Stimulated activated CD4-positive, alpha-beta T cell treated with anti-CD3 and anti-CD28 coated beads, Interleukin-2, amount 100 ng/mL, for 4 hours (primary cell): Measurements from ENCODE around the gene ANKRD53.
"Not testable (repeated sequence)": the region's sequence is repeated elsewhere in the genome, so short reads cannot be mapped to it uniquely, and the experiment has no call there.

Experiments used
- DNase-seq: peaks from one replicate; pipeline ENCODE4 v3.0.0-alpha.2; 2020; ENCODE audit warnings: low read depth

Gene ANKRD53

GRCh38 chr2:70991142-70991541 is 12.7 kb downstream of the ANKRD53 start:
- DNase-seq, result no peak

- DNase-seq, result no peak
Observed at GRCh38 chr2:70991742-70992141, 13.3 kb downstream of the ANKRD53 start.

GRCh38 chr2:70992945-70993853 is 14.8 kb downstream of the ANKRD53 start:
- no peak for DNase-seq

- DNase-seq, result no peak
Observed at GRCh38 chr2:70994009-70994698, 15.7 kb downstream of the ANKRD53 start.

- DNase-seq, result peak; percentile 81
Observed at GRCh38 chr2:70994699-70995425, 16.4 kb downstream of the ANKRD53 start, which contains the start of gene TEX261. Gene TEX261, minus strand, starts transcription at chr2:70994873. Its CDS starts 116 bp downstream, at chr2:70994757.

GRCh38 chr2:70995426-70995729 is 16.9 kb downstream of the ANKRD53 start:
- peak; percentile 44 for DNase-seq

- DNase-seq, result not testable (repeated sequence)
Observed at GRCh38 chr2:70998885-70999284, 20.5 kb downstream of the ANKRD53 start.

- no peak for DNase-seq
Observed at GRCh38 chr2:70999362-70999761, 20.9 kb downstream of the ANKRD53 start.

- not testable (repeated sequence) for DNase-seq
Observed at GRCh38 chr2:70999931-71000330, 21.5 kb downstream of the ANKRD53 start.

- DNase-seq, result peak; percentile 70
Observed at GRCh38 chr2:71000780-71001591, 22.6 kb downstream of the ANKRD53 start.

GRCh38 chr2:71001592-71001927 is 23.1 kb downstream of the ANKRD53 start:
- no peak for DNase-seq

GRCh38 chr2:71001981-71002570 is 23.6 kb downstream of the ANKRD53 start:
- DNase-seq, result no peak

GRCh38 chr2:71003396-71003795 is 25.0 kb downstream of the ANKRD53 start:
- DNase-seq, result no peak

GRCh38 chr2:71003966-71004755 is 25.7 kb downstream of the ANKRD53 start:
- no peak for DNase-seq

GRCh38 chr2:71004857-71005256 is 26.4 kb downstream of the ANKRD53 start:
- DNase-seq, result no peak

- DNase-seq, result no peak
Observed at GRCh38 chr2:71005271-71006202, 27.1 kb downstream of the ANKRD53 start.

- no peak for DNase-seq
Observed at GRCh38 chr2:71006323-71006722, 27.9 kb downstream of the ANKRD53 start.

GRCh38 chr2:71006955-71007799 is 28.7 kb downstream of the ANKRD53 start:
- no peak for DNase-seq

- DNase-seq, result no peak
Observed at GRCh38 chr2:71008342-71008741, 29.9 kb downstream of the ANKRD53 start.
